ENCODE data around the gene SIPA1L3. TPM values are rescaled to one million over a fixed set of nuclear protein-coding genes. Genes with fewer than 3 reads are reported as not detected.

The SIPA1L3 gene
- total RNA-seq, 4 donors from 2014 or later, result 50.0 to 69.8 (median 53.6) TPM

GRCh38 chr19:38072776-38073750 lies 166.1 kb downstream of the SIPA1L3 start:
- intact Hi-C loops (cut with DNase I; ENCODE audit: low total_unique reads), result no loop called here
- H3K4me3 ChIP-seq (ENCODE audit: low read depth, poor library complexity, severe bottlenecking), result no peak overlapping the region
- DNase-seq (ENCODE audit: low spot score in 2 of 2), result no peak
- WGBS, 2 donors, result 87 to 90% methylated on average over 18 of the region's 18 CpGs
- TF ChIP-seq CTCF (IDR thresholded peaks at IDR 0.05) (no peak), POLR2A (IDR thresholded peaks at IDR 0.05) (no peak)

- WGBS, 2 donors, result 81% methylated on average over 16 of the region's 16 CpGs
These were observed 167.1 kb downstream of the SIPA1L3 start for GRCh38 chr19:38073841-38074685.

GRCh38 chr19:38076337-38076736 lies 169.3 kb downstream of the SIPA1L3 start:
- DNase-seq (ENCODE audit: low spot score in 2 of 2), result no peak
- WGBS, 2 donors, result 92 to 93% methylated on average over 10 of the region's 10 CpGs
- intact Hi-C loops (cut with DNase I; ENCODE audit: low total_unique reads), result no loop called here
- TF ChIP-seq POLR2A (IDR thresholded peaks at IDR 0.05) (no peak), CTCF (IDR thresholded peaks at IDR 0.05) (no peak)
- no peak overlapping the region for H3K4me3 ChIP-seq (ENCODE audit: low read depth, poor library complexity, severe bottlenecking)

More at GRCh38 chr19:38073841-38074685, 167.1 kb downstream of the SIPA1L3 start:
- intact Hi-C loops (cut with DNase I; ENCODE audit: low total_unique reads), result no loop called here
- no peak overlapping the region for H3K4me3 ChIP-seq (ENCODE audit: low read depth, poor library complexity, severe bottlenecking)
- DNase-seq (ENCODE audit: low spot score in 2 of 2), result no peak
- TF ChIP-seq CTCF (IDR thresholded peaks at IDR 0.05) (no peak), POLR2A (IDR thresholded peaks at IDR 0.05) (no peak)

- no peak for DNase-seq (ENCODE audit: low spot score in 2 of 2)
- WGBS, 2 donors, result 95 to 97% methylated on average over 15 of the region's 15 CpGs
- intact Hi-C loops (cut with DNase I; ENCODE audit: low total_unique reads), result no loop called here
- H3K4me3 ChIP-seq (ENCODE audit: low read depth, poor library complexity, severe bottlenecking), result no peak overlapping the region
- no peak for TF ChIP-seq CTCF (IDR thresholded peaks at IDR 0.05)
- TF ChIP-seq POLR2A (IDR thresholded peaks at IDR 0.05), result no peak
These were observed 171.4 kb downstream of the SIPA1L3 start for GRCh38 chr19:38078302-38078930.

- 50 to 69% methylated on average over 1 of the region's 1 CpG for WGBS, 2 donors
These were observed 172.9 kb downstream of the SIPA1L3 start for GRCh38 chr19:38079926-38080380.

More at GRCh38 chr19:38079926-38080380, 172.9 kb downstream of the SIPA1L3 start:
- no peak for DNase-seq (ENCODE audit: low spot score in 2 of 2)
- no peak overlapping the region for H3K4me3 ChIP-seq (ENCODE audit: low read depth, poor library complexity, severe bottlenecking)
- intact Hi-C loops (cut with DNase I; ENCODE audit: low total_unique reads), result no loop called here
- TF ChIP-seq CTCF (IDR thresholded peaks at IDR 0.05) (no peak), POLR2A (IDR thresholded peaks at IDR 0.05) (no peak)

Data from lower leg skin (tissue), 4 donors.